ENCODE measurements around the gene SNX11.

SNX11 gene

GRCh38 chr17:48139944-48140343 is 32.4 kb downstream of the SNX11 start (continued):
- TF ChIP-seq ZNF639 (tag by site-specific recombination; IDR thresholded peaks at IDR 0.05) (no peak), BCL11A (tag by site-specific recombination; IDR thresholded peaks at IDR 0.05; ENCODE audit: low read depth) (no peak), AEBP2 (tag by site-specific recombination; IDR thresholded peaks at IDR 0.05; ENCODE audit: borderline replicate concordance) (no peak), ZNF366 (tag by site-specific recombination; conservative IDR thresholded peaks at IDR 0.05) (no peak)

- peaks cover 9% of the 10 kb centered on the region for H3K4me1 ChIP-seq (ENCODE audit: control insufficient read depth, insufficient read depth, low read length)
- H3K36me3 ChIP-seq (ENCODE audit: control insufficient read depth in 2 of 2, insufficient read depth in 1 of 2, low read length in 2 of 2): no peaks in the 10 kb centered on the region
- no peaks in the 10 kb centered on the region for H3K9me3 ChIP-seq (ENCODE audit: control insufficient read depth, insufficient read depth, low read depth, low read length)
- no peak for TF ChIP-seq ZNF791 (tag by site-specific recombination; IDR thresholded peaks at IDR 0.05)
- TF ChIP-seq ZBTB7A (tag by site-specific recombination; IDR thresholded peaks at IDR 0.05; ENCODE audit: low read depth): no peak
- no peak for TF ChIP-seq ZNF248 (tag by site-specific recombination; IDR thresholded peaks at IDR 0.05)
- TF ChIP-seq ZNF707 (tag by site-specific recombination; IDR thresholded peaks at IDR 0.05): no peak
- no peak for TF ChIP-seq ZNF639 (tag by site-specific recombination; IDR thresholded peaks at IDR 0.05)
- no peak for TF ChIP-seq ZNF19 (tag by site-specific recombination; IDR thresholded peaks at IDR 0.05; ENCODE audit: low read depth)
- TF ChIP-seq ZNF146 (tag by site-specific recombination; IDR thresholded peaks at IDR 0.05): no peak
- TF ChIP-seq ZSCAN4 (tag by site-specific recombination; IDR thresholded peaks at IDR 0.05): no peak
- TF ChIP-seq ZNF280D (tag by site-specific recombination; IDR thresholded peaks at IDR 0.05): no peak
- no peak for TF ChIP-seq ZNF747 (tag by site-specific recombination; IDR thresholded peaks at IDR 0.05)
- TF ChIP-seq ZNF292 (tag by site-specific recombination; IDR thresholded peaks at IDR 0.05; ENCODE audit: borderline replicate concordance, low read depth): no peak
- TF ChIP-seq ZNF510 (tag by site-specific recombination; IDR thresholded peaks at IDR 0.05; ENCODE audit: insufficient replicate concordance): no peak
- TF ChIP-seq ZBTB48 (tag by site-specific recombination; IDR thresholded peaks at IDR 0.05): no peak
- no peak for TF ChIP-seq ZNF530 (tag by site-specific recombination; IDR thresholded peaks at IDR 0.05; ENCODE audit: low read depth)
- TF ChIP-seq HOXA7 (CRISPR knock-in tag; IDR thresholded peaks at IDR 0.05; ENCODE audit: borderline replicate concordance): no peak
- no peak overlapping the region; the same call in 1 of the 2 replicates for H3K27ac ChIP-seq (ENCODE audit: extremely low read depth, low read depth, low read length)
- H3K4me3 ChIP-seq (ENCODE audit: low read depth, low read length): no peak overlapping the region
- POLR2A ChIA-PET: no interaction called here
- CTCF ChIA-PET: interaction anchor here (0.6 to 1.2 kb wide), 6 partner anchors 8 to 155 kb away, joined by 3 to 5 read pairs (median 4); no protein-coding TSS in a partner anchor
These were observed 36.1 kb downstream of the SNX11 start for GRCh38 chr17:48143629-48144028.
